Measurements from ENCODE around the gene CXCL17.

DNA sequence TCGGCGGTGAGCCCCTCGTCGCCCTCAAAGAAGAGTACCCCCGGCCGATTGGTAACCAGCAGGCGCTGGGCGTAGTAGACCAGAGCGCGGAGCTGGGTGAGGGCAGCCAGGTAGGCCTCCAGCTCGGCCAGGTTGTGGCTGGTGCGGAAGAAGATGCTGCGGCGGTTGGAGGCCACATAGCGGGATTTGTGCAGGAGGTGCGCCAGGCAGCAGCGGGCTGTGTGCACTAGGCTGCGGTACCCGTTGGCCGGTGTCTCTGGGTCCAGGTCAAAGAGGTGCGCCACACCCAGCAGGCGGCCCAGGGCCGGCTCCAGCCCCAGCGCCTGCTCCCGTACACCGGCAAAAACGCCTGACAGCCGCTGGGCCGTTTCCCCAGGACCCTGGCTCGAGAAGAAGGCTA lies 32.4 kb downstream of the CXCL17 start:
- no peak for TF ChIP-seq EZH2 (IDR thresholded peaks at IDR 0.05; ENCODE audit: borderline replicate concordance, insufficient read depth, low read depth, low read length, poor library complexity, severe bottlenecking)
- TF ChIP-seq, protein P1, sequence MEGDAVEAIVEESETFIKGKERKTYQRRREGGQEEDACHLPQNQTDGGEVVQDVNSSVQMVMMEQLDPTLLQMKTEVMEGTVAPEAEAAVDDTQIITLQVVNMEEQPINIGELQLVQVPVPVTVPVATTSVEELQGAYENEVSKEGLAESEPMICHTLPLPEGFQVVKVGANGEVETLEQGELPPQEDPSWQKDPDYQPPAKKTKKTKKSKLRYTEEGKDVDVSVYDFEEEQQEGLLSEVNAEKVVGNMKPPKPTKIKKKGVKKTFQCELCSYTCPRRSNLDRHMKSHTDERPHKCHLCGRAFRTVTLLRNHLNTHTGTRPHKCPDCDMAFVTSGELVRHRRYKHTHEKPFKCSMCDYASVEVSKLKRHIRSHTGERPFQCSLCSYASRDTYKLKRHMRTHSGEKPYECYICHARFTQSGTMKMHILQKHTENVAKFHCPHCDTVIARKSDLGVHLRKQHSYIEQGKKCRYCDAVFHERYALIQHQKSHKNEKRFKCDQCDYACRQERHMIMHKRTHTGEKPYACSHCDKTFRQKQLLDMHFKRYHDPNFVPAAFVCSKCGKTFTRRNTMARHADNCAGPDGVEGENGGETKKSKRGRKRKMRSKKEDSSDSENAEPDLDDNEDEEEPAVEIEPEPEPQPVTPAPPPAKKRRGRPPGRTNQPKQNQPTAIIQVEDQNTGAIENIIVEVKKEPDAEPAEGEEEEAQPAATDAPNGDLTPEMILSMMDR (IDR thresholded peaks at IDR 0.05) = no peak
